DOHH2 (cell line): ENCODE data around the gene PRRC2B.

Source experiments
- CTCF ChIP-seq: fragments of 200-600 bp; sonication (generic); IDR thresholded peaks from one replicate; pipeline ENCODE4 v1.5.1; 2014; ENCODE audit warnings: antibody characterized with exemption, mild to moderate bottlenecking, low read depth, low read length; ENCODE audit not compliant: poor library complexity, severe bottlenecking
- EZH2phosphoT487 ChIP-seq: fragments of 200-600 bp; sonication (generic); IDR thresholded peaks from 2 replicates; pipeline ENCODE4 v1.6.1; 2017; ENCODE audit warnings: borderline replicate concordance, mild to moderate bottlenecking, antibody characterized with exemption, low read length, moderate library complexity, mixed read lengths

- TF ChIP-seq CTCF (no peak), EZH2phosphoT487 (no peak)
Measured at GRCh38 chr9:131534721-131535237, 140.9 kb downstream of the PRRC2B start.
